Upper lobe of left lung (tissue), 6 donors: ENCODE measurements around the gene NFIB. TPM values are rescaled to one million over a fixed set of nuclear protein-coding genes. Genes with fewer than 3 reads are reported as not detected.

Experiments used
- ATAC-seq, 2 donors: fragments of 200-7000 bp; cut with Tn5 transposase; one replicate each; pipeline ENCODE4 v1.9.1; 2022; ENCODE audit warnings: mild to moderate bottlenecking in 2 of 2, moderate library complexity in 2 of 2; ENCODE audit not compliant: low FRiP score in 2 of 2
- DNase-seq, 2 donors: peaks; one replicate each; pipeline ENCODE4 v3.0.0-alpha.2; 2019 to 2020
- H3K27ac ChIP-seq, 4 donors: fragments of 200-600 bp; sonication (generic); one replicate each; pipeline ENCODE4 v1.5.1; 2016 to 2019
- H3K27me3 ChIP-seq, 4 donors: fragments of 200-600 bp; sonication (generic); one replicate each; pipeline ENCODE4 v1.5.1; 2017 to 2019
- H3K36me3 ChIP-seq, 4 donors: fragments of 200-600 bp; sonication (generic); one replicate each; pipeline ENCODE4 v1.5.1; 2016 to 2019
- H3K4me1 ChIP-seq, 4 donors: fragments of 200-600 bp; sonication (generic); one replicate each; pipeline ENCODE4 v1.5.1; 2018 to 2019
- H3K4me3 ChIP-seq, 4 donors: fragments of 200-600 bp; sonication (generic); one replicate each; pipeline ENCODE4 v1.5.1; 2017 to 2019; ENCODE audit warnings: mild to moderate bottlenecking in 2 of 4, moderate library complexity in 1 of 4
- H3K9me3 ChIP-seq, 4 donors: fragments of 200-600 bp; sonication (generic); one replicate each; pipeline ENCODE4 v1.5.1; 2018 to 2019
- EP300 ChIP-seq, 4 donors: sonication (generic); formaldehyde crosslinking; IDR thresholded peaks; one replicate each; pipeline ENCODE4 v1.5.1; 2017; ENCODE audit warnings: antibody characterized with exemption in 4 of 4, control low read depth in 2 of 4
- POLR2A ChIP-seq, 4 donors: fragments of 450-650 bp; IDR thresholded peaks; one replicate each; pipeline ENCODE4 v1.5.1; 2016 to 2017; ENCODE audit warnings: antibody characterized with exemption in 4 of 4, mild to moderate bottlenecking in 2 of 4
- POLR2AphosphoS5 ChIP-seq, 2 donors: sonication (generic); formaldehyde crosslinking; IDR thresholded peaks; one replicate each; pipeline ENCODE4 v1.5.1; 2017; ENCODE audit warnings: antibody characterized with exemption in 2 of 2
- WGBS, 2 donors: methylation state at CpG; one replicate each; pipeline ENCODE4 v1.1.5; 2017 to 2018; 5-methylcytosine and 5-hydroxymethylcytosine counted together
- total RNA-seq, 6 donors: library from RNA; depleted of rRNA in 4 of 6; stranded (reverse); fragments of >200 nt in 4 of 6; gene quantifications; one replicate each; pipeline versions ENCODE4 v1.1.0 to v1.2.1, GENCODE V29; 2016 to 2021
- TF ChIP-seq, protein P1 (sequence below), 6 experiments: fragments of 450-650 bp in 4 of 6; fragments of 200-600 bp in 2 of 6; sonication (generic) in 2 of 6; IDR thresholded peaks; one replicate each; pipeline ENCODE4 v1.5.1; 2016 to 2019; ENCODE audit warnings: antibody characterized with exemption in 6 of 6
- donor health status: DM: no; HTN: no; CAD: no; lungs with moderate emphysema.
- donor health status: DM: no; HTN: yes; CAD: no; lungs with severe emphysema.

Gene NFIB
- total RNA-seq, 6 donors from 2014 or later = 33.9 to 109 (median 67.5) TPM

GRCh38 chr9:14098486-14099180 lies 215.3 kb downstream of the NFIB start:
- no peaks in the 10 kb centered on the region for H3K27me3 ChIP-seq
- peaks cover 0 to 4% (median 0%) of the 10 kb centered on the region in 4 donors for H3K36me3 ChIP-seq
- peaks cover 15 to 41% (median 31%) of the 10 kb centered on the region in 4 donors for H3K4me1 ChIP-seq
- 54 to 57% methylated on average over 3 of the region's 3 CpGs for WGBS, 2 donors
- H3K27ac ChIP-seq = peak overlapping the region in 3 of 4 donors; percentile 7 to 69 (median 35)
- no peaks in the 10 kb centered on the region for H3K9me3 ChIP-seq
- ATAC-seq (no peak), DNase-seq (no peak)
- TF ChIP-seq EP300 (IDR thresholded peaks at IDR 0.05) (no peak), POLR2A (IDR thresholded peaks at IDR 0.05) (no peak), POLR2AphosphoS5 (IDR thresholded peaks at IDR 0.05) (no peak)
- TF ChIP-seq, protein P1, sequence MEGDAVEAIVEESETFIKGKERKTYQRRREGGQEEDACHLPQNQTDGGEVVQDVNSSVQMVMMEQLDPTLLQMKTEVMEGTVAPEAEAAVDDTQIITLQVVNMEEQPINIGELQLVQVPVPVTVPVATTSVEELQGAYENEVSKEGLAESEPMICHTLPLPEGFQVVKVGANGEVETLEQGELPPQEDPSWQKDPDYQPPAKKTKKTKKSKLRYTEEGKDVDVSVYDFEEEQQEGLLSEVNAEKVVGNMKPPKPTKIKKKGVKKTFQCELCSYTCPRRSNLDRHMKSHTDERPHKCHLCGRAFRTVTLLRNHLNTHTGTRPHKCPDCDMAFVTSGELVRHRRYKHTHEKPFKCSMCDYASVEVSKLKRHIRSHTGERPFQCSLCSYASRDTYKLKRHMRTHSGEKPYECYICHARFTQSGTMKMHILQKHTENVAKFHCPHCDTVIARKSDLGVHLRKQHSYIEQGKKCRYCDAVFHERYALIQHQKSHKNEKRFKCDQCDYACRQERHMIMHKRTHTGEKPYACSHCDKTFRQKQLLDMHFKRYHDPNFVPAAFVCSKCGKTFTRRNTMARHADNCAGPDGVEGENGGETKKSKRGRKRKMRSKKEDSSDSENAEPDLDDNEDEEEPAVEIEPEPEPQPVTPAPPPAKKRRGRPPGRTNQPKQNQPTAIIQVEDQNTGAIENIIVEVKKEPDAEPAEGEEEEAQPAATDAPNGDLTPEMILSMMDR (IDR thresholded peaks at IDR 0.05) = no peak
- no peak overlapping the region for H3K4me3 ChIP-seq

GRCh38 chr9:14097666-14098415 lies 216.1 kb downstream of the NFIB start:
- ATAC-seq = no peak
- Histone ChIP-seq H3K36me3 (peaks cover 0 to 4% (median 0%) of the 10 kb centered on the region in 4 donors), H3K27ac (peak overlapping the region in 2 of 4 donors; percentile 35 to 85), H3K27me3 (no peaks in the 10 kb centered on the region), H3K4me1 (peaks cover 15 to 46% (median 31%) of the 10 kb centered on the region in 4 donors), H3K4me3 (no peak overlapping the region), H3K9me3 (no peaks in the 10 kb centered on the region)
- WGBS, 2 donors = 34 to 42% methylated on average over 6 of the region's 6 CpGs
- no peak for DNase-seq
- TF ChIP-seq POLR2A (IDR thresholded peaks at IDR 0.05) (no peak), POLR2AphosphoS5 (IDR thresholded peaks at IDR 0.05) (no peak), EP300 (IDR thresholded peaks at IDR 0.05) (no peak)
- TF ChIP-seq, protein P1 (IDR thresholded peaks at IDR 0.05) = no peak

GRCh38 chr9:14097215-14097614 lies 216.7 kb downstream of the NFIB start:
- peak overlapping the region; percentile 16 to 85 (median 68) for H3K27ac ChIP-seq
- H3K4me3 ChIP-seq = peak overlapping the region in 1 of 4 donors; percentile 7
- no peaks in the 10 kb centered on the region for H3K9me3 ChIP-seq
- peak; percentile 67 to 72 for ATAC-seq
- peaks cover 0 to 2% (median 0%) of the 10 kb centered on the region in 4 donors for H3K36me3 ChIP-seq
- no peak for DNase-seq
- peaks cover 15 to 46% (median 32%) of the 10 kb centered on the region in 4 donors for H3K4me1 ChIP-seq
- 14 to 18% methylated on average over 4 of the region's 4 CpGs for WGBS, 2 donors
- H3K27me3 ChIP-seq = no peaks in the 10 kb centered on the region
- no peak for TF ChIP-seq EP300 (IDR thresholded peaks at IDR 0.05)
- TF ChIP-seq POLR2AphosphoS5 (IDR thresholded peaks at IDR 0.05) = peak in 1 of 2 donors; percentile 70
- no peak for TF ChIP-seq POLR2A (IDR thresholded peaks at IDR 0.05)
- TF ChIP-seq, protein P1 (IDR thresholded peaks at IDR 0.05) = no peak

- H3K27me3 ChIP-seq = no peaks in the 10 kb centered on the region
- peak overlapping the region in 3 of 4 donors; percentile 7 to 14 (median 10) for H3K4me3 ChIP-seq
- peaks cover 15 to 46% (median 32%) of the 10 kb centered on the region in 4 donors for H3K4me1 ChIP-seq
These were observed 217.6 kb downstream of the NFIB start for GRCh38 chr9:14096258-14096922.

More at GRCh38 chr9:14096258-14096922, 217.6 kb downstream of the NFIB start:
- no peak for DNase-seq
- WGBS, 2 donors = 28 to 32% methylated on average over 15 of the region's 15 CpGs
- H3K27ac ChIP-seq = peak overlapping the region; percentile 16 to 85 (median 68)
- H3K9me3 ChIP-seq = no peaks in the 10 kb centered on the region
- no peaks in the 10 kb centered on the region for H3K36me3 ChIP-seq
- ATAC-seq = peak; percentile 65 to 92
- TF ChIP-seq POLR2AphosphoS5 (IDR thresholded peaks at IDR 0.05) (peak in 1 of 2 donors; percentile 21), EP300 (IDR thresholded peaks at IDR 0.05) (peak in 2 of 4 donors; percentile 55 to 77), POLR2A (IDR thresholded peaks at IDR 0.05) (no peak)
- TF ChIP-seq, protein P1 (IDR thresholded peaks at IDR 0.05) = peak in 1 of 6 experiments; percentile 24
